SK-N-MC (cell line): Measurements from ENCODE around the gene TP53BP2.

ENCODE experiments used
- EZH2 ChIP-seq: fragments of 200-600 bp; sonication (generic); IDR thresholded peaks from one replicate; pipeline ENCODE4 v1.6.1; 2017; ENCODE audit warnings: antibody characterized with exemption
- FOXP2 ChIP-seq: optimal IDR thresholded peaks from 2 replicates; pipeline ENCODE3; 2011; ENCODE audit warnings: mild to moderate bottlenecking, moderate library complexity; ENCODE audit not compliant: insufficient read depth; ENCODE audit errors: extremely low read length, control extremely low read depth
- POLR2AphosphoS5 ChIP-seq: IDR thresholded peaks from 2 replicates; pipeline ENCODE4 v1.6.1; 2012; ENCODE audit warnings: mild to moderate bottlenecking, low read depth, low read length, borderline replicate concordance

GRCh38 chr1:223748405-223748772 is 97.4 kb downstream of the TP53BP2 start:
- TF ChIP-seq POLR2AphosphoS5 = no peak
- TF ChIP-seq EZH2 = no peak
- TF ChIP-seq FOXP2 = no peak
